ENCODE measurements around the gene ECPAS.
"Not testable (repeated sequence)": the region's sequence is repeated elsewhere in the genome, so short reads cannot be mapped to it uniquely, and the experiment has no call there.

The ECPAS gene, protein sequence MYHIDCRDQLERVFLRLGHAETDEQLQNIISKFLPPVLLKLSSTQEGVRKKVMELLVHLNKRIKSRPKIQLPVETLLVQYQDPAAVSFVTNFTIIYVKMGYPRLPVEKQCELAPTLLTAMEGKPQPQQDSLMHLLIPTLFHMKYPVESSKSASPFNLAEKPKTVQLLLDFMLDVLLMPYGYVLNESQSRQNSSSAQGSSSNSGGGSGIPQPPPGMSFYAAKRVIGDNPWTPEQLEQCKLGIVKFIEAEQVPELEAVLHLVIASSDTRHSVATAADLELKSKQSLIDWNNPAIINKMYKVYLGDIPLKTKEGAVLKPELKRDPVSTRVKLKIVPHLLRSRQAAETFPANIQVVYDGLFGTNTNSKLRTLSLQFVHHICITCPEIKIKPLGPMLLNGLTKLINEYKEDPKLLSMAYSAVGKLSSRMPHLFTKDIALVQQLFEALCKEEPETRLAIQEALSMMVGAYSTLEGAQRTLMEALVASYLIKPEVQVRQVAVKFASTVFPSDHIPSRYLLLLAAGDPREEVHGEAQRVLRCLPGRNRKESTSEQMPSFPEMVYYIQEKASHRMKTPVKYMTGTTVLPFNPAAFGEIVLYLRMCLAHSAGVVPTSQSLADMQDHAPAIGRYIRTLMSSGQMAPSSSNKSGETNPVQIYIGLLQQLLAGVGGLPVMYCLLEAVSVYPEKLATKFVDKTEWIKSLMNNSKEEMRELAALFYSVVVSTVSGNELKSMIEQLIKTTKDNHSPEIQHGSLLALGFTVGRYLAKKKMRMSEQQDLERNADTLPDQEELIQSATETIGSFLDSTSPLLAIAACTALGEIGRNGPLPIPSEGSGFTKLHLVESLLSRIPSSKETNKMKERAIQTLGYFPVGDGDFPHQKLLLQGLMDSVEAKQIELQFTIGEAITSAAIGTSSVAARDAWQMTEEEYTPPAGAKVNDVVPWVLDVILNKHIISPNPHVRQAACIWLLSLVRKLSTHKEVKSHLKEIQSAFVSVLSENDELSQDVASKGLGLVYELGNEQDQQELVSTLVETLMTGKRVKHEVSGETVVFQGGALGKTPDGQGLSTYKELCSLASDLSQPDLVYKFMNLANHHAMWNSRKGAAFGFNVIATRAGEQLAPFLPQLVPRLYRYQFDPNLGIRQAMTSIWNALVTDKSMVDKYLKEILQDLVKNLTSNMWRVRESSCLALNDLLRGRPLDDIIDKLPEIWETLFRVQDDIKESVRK (N-terminal part only)

DNA sequence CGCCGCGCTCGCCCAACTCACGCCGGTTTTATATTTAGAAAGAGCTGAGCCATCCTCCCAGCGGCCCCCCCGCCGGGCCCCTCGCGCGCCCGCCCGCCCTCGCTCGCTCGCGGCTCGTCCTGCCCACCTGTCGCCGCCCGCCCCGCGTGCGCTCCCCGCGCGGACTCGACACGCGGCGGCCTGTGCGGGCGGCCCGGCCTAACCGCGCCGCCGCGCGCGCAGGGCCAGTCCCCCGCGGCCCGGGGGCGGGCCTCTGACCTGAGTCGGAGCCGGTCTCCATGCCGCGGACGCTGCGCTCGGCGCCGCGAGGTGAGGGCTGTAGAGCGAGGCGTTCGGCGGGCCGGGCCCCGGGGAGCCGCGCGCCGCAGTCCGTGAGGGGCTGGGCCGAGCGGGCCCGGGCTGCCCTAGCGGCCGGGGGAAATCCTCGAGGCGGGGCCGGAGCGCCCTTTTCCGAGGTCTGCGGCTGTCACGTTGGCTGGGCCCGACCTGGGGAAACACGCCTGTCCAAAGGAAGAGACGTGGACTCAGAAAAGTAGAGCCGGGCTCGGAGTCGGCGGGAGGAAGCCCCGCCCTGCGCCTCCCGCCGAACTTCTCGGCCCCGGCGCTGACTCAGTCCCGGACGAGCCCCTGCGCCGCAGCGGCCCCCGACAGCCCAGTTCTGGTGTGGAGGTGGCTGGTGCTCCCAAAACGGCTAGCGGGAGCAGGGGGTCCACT lies at the start of gene ECPAS:
Gene ECPAS, minus strand, starts transcription at position 526 of the 714 bp plus-strand sequence. CDS start 11,465 bp downstream, outside the sequence.
- DNase-seq = no peak

- no peak for DNase-seq
Observed at GRCh38 chr9:111533099-111533790, 49.1 kb upstream of the ECPAS start.

GRCh38 chr9:111531716-111532115 lies 47.5 kb upstream of the ECPAS start:
- DNase-seq = no peak

DNA sequence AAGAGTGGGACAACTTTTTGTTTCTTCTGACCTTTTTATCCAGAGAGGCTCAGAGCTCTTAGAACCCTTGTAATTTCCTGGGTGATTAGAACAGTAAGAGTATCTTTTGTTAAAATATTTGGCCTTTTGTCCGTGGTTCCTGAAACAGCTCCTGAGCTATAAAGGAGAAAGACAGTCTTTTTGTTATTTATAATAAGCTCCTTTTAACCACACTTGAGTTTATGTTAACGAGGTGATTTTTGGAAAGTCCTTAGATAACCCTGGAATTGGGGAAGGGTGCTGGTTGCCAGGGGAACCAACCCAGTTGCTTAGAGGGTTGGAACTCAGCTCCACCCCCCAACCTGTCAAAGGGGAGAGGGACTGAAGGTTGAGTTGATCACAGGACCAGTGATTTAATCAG lies 45.6 kb upstream of the ECPAS start:
- no peak for DNase-seq

- DNase-seq = no peak
Observed at GRCh38 chr9:111527347-111527746, 43.2 kb upstream of the ECPAS start.

DNA sequence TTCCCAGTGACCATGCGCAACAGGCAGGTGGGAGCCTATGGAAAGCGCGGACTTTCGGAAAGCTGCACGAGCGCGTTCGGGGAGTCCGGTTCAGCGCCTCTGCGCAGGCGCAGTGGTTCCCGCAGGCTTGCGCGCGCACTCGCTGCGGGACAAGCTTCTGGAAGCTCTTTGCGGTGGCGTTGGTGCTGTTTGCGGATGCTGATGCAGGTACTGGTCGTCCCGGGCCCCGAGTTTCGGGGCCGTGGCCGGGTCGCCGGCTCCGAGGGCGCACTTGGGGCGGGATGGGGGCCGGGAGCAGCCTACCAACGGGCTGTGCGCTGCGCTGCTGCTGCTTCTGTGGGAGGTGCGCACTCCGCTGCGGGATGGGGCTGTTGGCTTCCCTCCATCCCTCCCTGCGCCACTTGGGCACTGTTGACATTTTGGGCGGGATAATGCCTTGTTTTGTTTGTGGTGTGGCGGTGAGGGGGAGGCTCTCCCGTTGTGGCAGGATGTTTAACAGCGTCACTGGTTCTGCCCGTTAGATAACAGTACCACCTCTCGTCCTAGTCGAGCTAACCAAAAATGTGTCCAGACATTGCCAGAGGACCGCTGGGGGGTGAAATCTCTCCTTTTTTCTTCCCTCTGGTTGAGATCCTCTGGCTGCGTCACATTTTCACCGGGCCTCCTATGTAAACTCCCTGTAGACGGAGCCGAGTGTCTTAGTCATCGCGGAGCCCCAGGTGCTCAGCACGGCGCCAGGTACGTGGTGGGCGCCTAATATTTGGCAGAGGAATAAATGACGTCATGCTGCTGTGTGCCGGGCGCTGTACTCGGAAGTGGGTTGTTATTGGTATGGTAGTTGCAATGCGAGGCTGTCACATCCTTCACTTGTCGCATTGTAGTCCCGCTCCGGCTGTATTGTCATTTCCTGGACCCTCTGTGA lies 41.1 kb upstream of the ECPAS start, which contains the start of gene ZNF483:
Gene ZNF483, plus strand, starts transcription at position 124 of the 922 bp plus-strand sequence. CDS start 2,217 bp downstream, outside the sequence.
- DNase-seq = peak; percentile 72

DNA sequence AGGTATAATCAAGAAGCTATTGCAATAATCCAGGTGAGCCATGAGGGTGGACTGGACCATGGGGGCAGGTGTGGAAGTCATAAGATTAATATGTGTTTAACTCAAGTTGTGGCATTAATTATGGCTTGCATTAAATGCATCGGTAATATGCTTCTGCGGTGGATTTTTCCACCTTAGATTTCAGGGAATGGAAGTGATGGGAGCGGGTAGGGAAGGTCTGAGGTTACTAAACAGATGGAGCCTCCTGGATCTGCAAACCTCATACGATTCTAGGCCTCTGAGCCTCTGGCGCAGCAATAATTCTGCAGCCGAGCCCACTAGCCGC lies 40.5 kb upstream of the ECPAS start:
- DNase-seq = no peak

- no peak for DNase-seq
Observed at GRCh38 chr9:111516061-111516465, 31.9 kb upstream of the ECPAS start.

DNA sequence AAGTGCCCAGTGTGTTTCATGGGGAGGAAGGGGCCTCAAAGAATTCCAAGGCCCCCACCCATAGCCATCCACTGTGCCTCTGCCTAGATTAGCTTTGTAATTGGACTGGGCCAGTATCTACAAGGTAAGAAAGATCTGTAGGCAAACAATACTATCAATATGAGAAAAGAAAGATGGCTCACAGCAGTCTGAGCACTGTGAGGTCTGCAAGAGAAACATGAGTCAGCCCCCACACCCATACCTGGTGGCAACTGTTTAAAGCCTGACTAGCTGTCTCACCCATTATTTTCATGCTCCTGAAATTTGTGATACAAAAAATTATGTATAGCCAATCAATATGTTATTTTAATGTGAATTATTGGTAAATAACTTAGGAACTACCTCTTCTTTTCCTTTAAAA lies 30.8 kb upstream of the ECPAS start:
- no peak for DNase-seq

GRCh38 chr9:111511581-111511980 lies 27.4 kb upstream of the ECPAS start:
- DNase-seq = not testable (repeated sequence)

- DNase-seq = no peak
Observed at GRCh38 chr9:111502506-111502905, 18.3 kb upstream of the ECPAS start.

- DNase-seq = no peak
Observed at GRCh38 chr9:111501648-111502047, 17.5 kb upstream of the ECPAS start.

DNA sequence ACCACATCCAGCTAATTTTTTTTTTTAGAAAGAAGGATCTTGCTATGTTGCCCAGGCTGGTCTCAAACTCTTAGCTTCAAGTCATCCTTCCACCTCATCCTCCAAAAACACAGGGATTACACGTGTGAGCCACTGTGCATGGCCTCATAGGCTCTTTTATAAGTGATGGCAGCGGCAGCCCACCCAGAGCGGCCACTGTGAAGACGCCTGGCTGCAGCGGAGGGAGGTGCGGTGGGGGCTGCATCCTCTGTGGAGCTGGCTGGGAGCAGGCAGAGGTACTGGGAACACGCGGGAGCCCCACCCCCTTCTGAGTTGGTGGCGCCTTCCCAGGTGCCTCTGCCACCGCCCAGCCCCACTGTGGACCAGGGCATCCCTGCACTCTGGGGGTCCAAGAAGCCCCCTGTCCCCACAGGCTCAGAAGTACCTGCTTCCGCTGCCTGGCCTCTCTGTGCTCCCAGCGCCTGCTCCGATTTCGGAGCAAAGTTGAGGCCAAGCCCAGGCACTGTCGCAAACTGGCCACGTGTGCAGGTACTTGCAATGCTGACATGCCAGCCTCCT lies 16.9 kb upstream of the ECPAS start:
- no peak for DNase-seq

- not testable (repeated sequence) for DNase-seq
Observed at GRCh38 chr9:111497196-111497595, 13.0 kb upstream of the ECPAS start.

DNA sequence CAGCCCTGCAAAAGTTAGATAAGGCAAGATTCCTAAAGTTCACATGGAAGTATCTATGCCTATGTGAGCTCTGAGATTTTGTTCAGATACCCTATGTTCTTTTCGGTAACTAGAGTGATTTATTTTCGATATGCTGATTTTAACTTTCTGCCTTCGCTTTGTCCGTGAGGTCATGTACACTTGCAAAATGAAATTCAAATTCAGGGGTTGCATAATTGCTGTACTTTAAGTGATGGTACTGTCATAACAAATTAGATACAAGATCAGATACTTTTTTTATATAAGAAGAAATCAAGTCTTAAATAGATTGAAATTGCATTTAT lies 350 bp upstream of the ECPAS start:
- DNase-seq = no peak

DNA sequence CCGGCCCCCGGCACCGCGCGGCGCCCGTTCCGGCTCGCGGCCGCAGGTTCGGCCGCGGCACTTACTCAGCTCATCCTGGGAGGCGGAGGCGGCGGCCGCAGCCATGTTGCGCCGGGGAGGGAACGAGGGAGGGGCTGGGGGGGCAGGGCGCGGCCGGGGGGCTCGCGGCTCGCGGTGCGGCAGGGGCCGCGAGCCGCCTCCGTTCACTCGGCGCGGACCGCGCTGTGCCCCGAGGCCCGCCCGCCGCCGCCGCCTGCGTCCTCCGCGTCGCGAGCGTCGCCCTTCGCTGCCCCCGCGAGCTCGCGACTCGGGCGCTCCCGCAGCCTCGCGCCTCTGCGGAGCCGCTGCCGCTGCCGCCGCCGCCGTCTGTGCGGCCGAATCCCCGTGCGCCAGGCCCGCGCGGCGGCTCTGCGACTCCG lies 735 bp downstream of the ECPAS start:
- no peak for DNase-seq

- DNase-seq = peak; percentile 47
Observed at GRCh38 chr9:111482694-111483438, 1.3 kb downstream of the ECPAS start.

GRCh38 chr9:111481885-111482636 lies 2.1 kb downstream of the ECPAS start:
- DNase-seq = no peak

GRCh38 chr9:111477677-111478076 lies 6.5 kb downstream of the ECPAS start:
- no peak for DNase-seq

Data from NCI-H2107 (cell line).